Keratinocyte (primary cell): ENCODE results near the gene AOPEP. TPM values are rescaled to one million over a fixed set of nuclear protein-coding genes. Genes with fewer than 3 reads are reported as not detected.

Experiments used
- DNase-seq: peaks from one replicate; pipeline ENCODE4 v3.0.0-alpha.2; 2011; ENCODE audit warnings: low read depth, missing footprints, low spot score
- FAIRE-seq: peaks from 2 replicates; lab custom pipeline; 2011; peaks lifted over from hg19 to GRCh38; lab: Jason Lieb, UNC
- H2AFZ ChIP-seq: 2 replicates; pipeline ENCODE4 v1.6.0; 2012; ENCODE audit warnings: low read length, control low read depth, inconsistent platforms; ENCODE audit not compliant: control insufficient read depth
- H3K27ac ChIP-seq: 2 replicates; pipeline ENCODE4 v1.5.1; 2011; ENCODE audit warnings: low read length; ENCODE audit not compliant: control insufficient read depth, insufficient read depth
- H3K27me3 ChIP-seq: 3 replicates; pipeline ENCODE4 v1.6.0; 2011; ENCODE audit warnings: low read length; ENCODE audit not compliant: control insufficient read depth, insufficient read depth; ENCODE audit errors: extremely low read depth
- H3K36me3 ChIP-seq, 2 experiments: 2 replicates in 1 of 2; 3 replicates in 1 of 2; pipeline ENCODE4 v1.5.1; 2011; ENCODE audit warnings: low read length in 2 of 2, mild to moderate bottlenecking in 1 of 2; ENCODE audit not compliant: control insufficient read depth in 2 of 2, insufficient read depth in 2 of 2; ENCODE audit errors: extremely low read depth in 1 of 2
- H3K4me1 ChIP-seq: 3 replicates; pipeline ENCODE4 v1.5.1; 2011; ENCODE audit warnings: low read length; ENCODE audit not compliant: control insufficient read depth, insufficient read depth; ENCODE audit errors: extremely low read depth
- H3K4me2 ChIP-seq: 3 replicates; pipeline ENCODE4 v1.6.0; 2011; ENCODE audit warnings: low read depth, low read length; ENCODE audit not compliant: control insufficient read depth, insufficient read depth; ENCODE audit errors: extremely low read depth
- H3K4me3 ChIP-seq, 3 experiments: fragments of 200-600 bp in 1 of 3; sonication (generic) in 1 of 3; 2 replicates in 2 of 3; 3 replicates in 1 of 3; pipeline ENCODE4 v1.5.1; 2011 to 2016; ENCODE audit warnings: low read length in 3 of 3, mild to moderate bottlenecking in 3 of 3, control low read depth in 2 of 3, inconsistent platforms in 1 of 3, low read depth in 1 of 3, mixed read lengths in 1 of 3, mixed run types in 1 of 3, moderate library complexity in 1 of 3; ENCODE audit not compliant: control insufficient read depth in 2 of 3, insufficient read depth in 2 of 3; ENCODE audit errors: extremely low read depth in 1 of 3
- H3K79me2 ChIP-seq: 2 replicates; pipeline ENCODE4 v1.6.0; 2012; ENCODE audit warnings: low read length; ENCODE audit not compliant: control insufficient read depth, insufficient read depth
- H3K9ac ChIP-seq: 3 replicates; pipeline ENCODE4 v1.6.0; 2011; ENCODE audit warnings: low read length; ENCODE audit not compliant: control insufficient read depth, insufficient read depth; ENCODE audit errors: extremely low read depth
- H3K9me1 ChIP-seq: 3 replicates; pipeline ENCODE4 v1.6.0; 2011; ENCODE audit warnings: low read length; ENCODE audit not compliant: control insufficient read depth, insufficient read depth; ENCODE audit errors: extremely low read depth
- H3K9me3 ChIP-seq: 2 replicates; pipeline ENCODE4 v1.5.1; 2012; ENCODE audit warnings: low read depth, low read length; ENCODE audit not compliant: control insufficient read depth
- H4K20me1 ChIP-seq: 3 replicates; pipeline ENCODE4 v1.6.0; 2011; ENCODE audit warnings: low read length; ENCODE audit not compliant: control insufficient read depth, insufficient read depth; ENCODE audit errors: extremely low read depth
- CTCF ChIP-seq, 3 experiments: IDR thresholded peaks in 1 of 3; conservative IDR thresholded peaks in 1 of 3; optimal IDR thresholded peaks in 1 of 3; 2 replicates in 2 of 3; 3 replicates in 1 of 3; pipeline versions ENCODE3 to v1.5.1; 2011; ENCODE audit warnings: low read length in 3 of 3, mild to moderate bottlenecking in 3 of 3, moderate library complexity in 2 of 3, control low read depth in 1 of 3, inconsistent platforms in 1 of 3; ENCODE audit not compliant: insufficient read depth in 2 of 3; ENCODE audit errors: extremely low read depth in 1 of 3
- EZH2 ChIP-seq: IDR thresholded peaks from one replicate; pipeline ENCODE4 v1.6.1; 2012; ENCODE audit warnings: inconsistent platforms, mild to moderate bottlenecking, low read length, moderate library complexity
- dilution Hi-C: fragments of 300-500 bp; cut with MboI; formaldehyde crosslinking; loops from one replicate; pipeline ENCODE4 v1.7.0; 2020; ENCODE audit warnings: low sequenced_read_pairs; ENCODE audit not compliant: extremely low pct_ligation_motif_present
- polyA plus RNA-seq, 5 experiments: library from polyadenylated mRNA; depleted of rRNA in 3 of 5; stranded (reverse) in 3 of 5; stranded (forward) in 1 of 5; unstranded in 1 of 5; fragments of >200 nt; gene quantifications; 1 replicate in 1 of 5; 2 replicates in 3 of 5; 3 replicates in 1 of 5; pipeline versions ENCODE4 v1.2.1 to v1.2.3, GENCODE V29; 2011 to 2012; ENCODE audit warnings: missing spikeins in 2 of 5, low read depth in 1 of 5, low replicate concordance in 1 of 5

AOPEP gene
- polyA plus RNA-seq, 1 donor (not counting 4 experiments of a cell fraction or from before 2014, with no cell fraction given): 27.0 TPM

DNA sequence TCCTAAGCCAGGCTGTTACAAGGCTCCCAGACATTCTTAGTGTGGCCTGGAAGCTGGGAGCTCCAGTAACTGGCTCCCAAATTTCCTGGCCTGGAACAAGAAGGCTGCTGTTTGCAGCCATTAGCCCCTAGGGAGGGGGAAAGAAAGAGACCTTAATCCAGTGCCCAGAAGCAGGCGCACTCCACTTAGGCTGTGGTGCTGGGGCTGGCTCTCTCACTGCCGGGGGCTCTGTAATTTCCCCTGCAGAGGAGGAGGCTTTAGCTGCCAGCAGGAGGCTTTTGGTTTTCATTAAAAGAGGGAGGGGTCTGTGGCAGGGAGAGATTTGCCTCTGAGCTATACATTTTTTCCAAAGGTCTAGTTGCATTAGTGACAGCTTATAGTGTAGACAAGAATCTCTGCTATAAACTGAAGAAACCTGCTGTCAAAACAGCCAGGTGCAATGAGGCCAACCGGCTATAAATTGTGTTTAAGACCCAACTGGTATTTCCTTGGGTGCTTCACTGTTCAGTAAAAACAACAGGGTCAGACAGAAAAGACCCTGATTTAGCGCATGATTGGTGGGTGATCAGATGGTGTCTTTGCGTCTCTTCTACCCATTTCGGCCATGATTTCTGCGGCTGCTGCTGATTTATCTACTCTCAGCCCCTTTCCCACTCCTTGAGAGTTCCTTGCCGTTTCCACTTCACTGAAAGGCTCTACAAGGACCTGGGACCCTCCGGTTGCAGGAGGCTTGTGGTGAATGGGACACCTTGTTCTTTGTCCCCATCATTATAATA lies 254.6 kb downstream of the AOPEP start:
- H3K36me3 ChIP-seq: no peaks in the 10 kb centered on the region
- dilution Hi-C loops: no loop called here
- H3K27ac ChIP-seq: no peak overlapping the region
- no peaks in the 10 kb centered on the region for H4K20me1 ChIP-seq
- no peaks in the 10 kb centered on the region for H3K9me1 ChIP-seq
- H3K9ac ChIP-seq: no peak overlapping the region
- TF ChIP-seq CTCF (optimal IDR thresholded peaks at IDR 0.05 in 1 of 3, IDR thresholded peaks at IDR 0.05 in 1 of 3, conservative IDR thresholded peaks at IDR 0.05 in 1 of 3; ENCODE audit: extremely low read depth in 1 of 3, insufficient read depth in 2 of 3, low read length in 3 of 3) (no peak), EZH2 (no peak)
- DNase-seq (no peak), FAIRE-seq (no peak)
- no peak overlapping the region for H3K4me2 ChIP-seq
- H3K9me3 ChIP-seq: no peaks in the 10 kb centered on the region
- H3K79me2 ChIP-seq: no peaks in the 10 kb centered on the region
- H3K27me3 ChIP-seq: no peaks in the 10 kb centered on the region
- no peak overlapping the region for H3K4me3 ChIP-seq
- H3K4me1 ChIP-seq: peaks cover 4% of the 10 kb centered on the region
- H2AFZ ChIP-seq: no peak overlapping the region

- Histone ChIP-seq H3K4me2 (no peak overlapping the region), H3K79me2 (no peaks in the 10 kb centered on the region), H3K4me3 (no peak overlapping the region), H4K20me1 (no peaks in the 10 kb centered on the region), H3K4me1 (peaks cover 4% of the 10 kb centered on the region), H3K9ac (no peak overlapping the region), H3K9me3 (no peaks in the 10 kb centered on the region), H3K27ac (no peak overlapping the region), H2AFZ (no peak overlapping the region), H3K36me3 (no peaks in the 10 kb centered on the region), H3K27me3 (no peaks in the 10 kb centered on the region), H3K9me1 (no peaks in the 10 kb centered on the region)
- TF ChIP-seq CTCF (optimal IDR thresholded peaks at IDR 0.05 in 1 of 3, IDR thresholded peaks at IDR 0.05 in 1 of 3, conservative IDR thresholded peaks at IDR 0.05 in 1 of 3; ENCODE audit: extremely low read depth in 1 of 3, insufficient read depth in 2 of 3, low read length in 3 of 3) (no peak), EZH2 (no peak)
- FAIRE-seq (no peak), DNase-seq (no peak)
- dilution Hi-C loops: no loop called here
Measured at GRCh38 chr9:94981723-94982090, 255.2 kb downstream of the AOPEP start.
